Measurements from ENCODE around the gene PIM1. TPM values are rescaled to one million over a fixed set of nuclear protein-coding genes. Genes with fewer than 3 reads are reported as not detected.

Gene PIM1
- total and polyA plus RNA-seq, 9 of the 15 experiments (the other 6 are each of a cell fraction or from before 2014, with no cell fraction given), result 19.0 to 789 (median 212) TPM

DNA sequence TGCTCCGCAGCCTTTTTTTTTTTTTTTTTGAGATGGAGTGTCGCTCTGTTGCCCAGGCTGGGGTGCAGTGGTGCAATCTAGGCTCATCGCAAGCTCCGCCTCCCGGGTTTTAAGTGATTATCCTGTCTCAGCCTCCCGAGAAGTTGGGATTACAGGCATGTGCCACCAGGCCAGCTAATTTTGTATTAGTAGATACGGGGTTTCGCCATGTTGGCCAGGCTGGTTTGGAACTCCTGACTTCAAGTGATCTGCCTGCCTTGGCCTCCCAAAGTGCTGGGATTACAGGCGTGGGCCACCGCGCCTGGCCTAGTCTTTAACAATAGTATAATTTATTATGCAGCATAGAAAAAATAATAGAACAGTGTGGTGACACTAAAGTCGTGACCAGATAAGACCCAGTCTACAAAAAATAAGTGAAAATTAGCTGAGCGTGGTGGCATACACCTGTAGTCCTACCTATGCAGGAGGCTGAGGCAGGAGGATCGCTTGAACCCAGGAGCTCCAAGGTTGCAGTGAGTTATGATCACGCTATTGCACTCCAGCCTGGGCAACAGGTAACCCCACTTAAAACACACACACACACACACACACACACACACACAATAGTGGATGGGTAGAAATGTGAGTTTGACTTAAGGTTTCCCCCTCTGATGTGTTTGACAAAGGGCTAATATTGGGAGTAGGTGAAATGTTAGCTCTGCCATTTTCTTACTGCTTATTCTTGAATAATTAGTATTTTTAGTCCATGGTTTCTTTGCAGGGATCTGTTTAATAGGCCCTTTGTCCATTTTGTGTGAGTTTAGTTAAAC is 6.5 kb downstream of the PIM1 start (continued):
- TF ChIP-seq POU5F1 (IDR thresholded peaks at IDR 0.05; ENCODE audit: borderline replicate concordance, low read depth, low read length, partially characterized antibody) (no peak), ZNF444 (CRISPR knock-in tag; IDR thresholded peaks at IDR 0.05) (no peak), NCOA4 (IDR thresholded peaks at IDR 0.05; ENCODE audit: partially characterized antibody) (no peak), SMARCA5 (IDR thresholded peaks at IDR 0.05) (no peak), ZNF212 (CRISPR knock-in tag; IDR thresholded peaks at IDR 0.05) (peak; percentile 83; the same call in 1 of the 2 replicates), EP400 (IDR thresholded peaks at IDR 0.05) (no peak), ZNF253 (CRISPR knock-in tag; conservative IDR thresholded peaks at IDR 0.05) (no peak; the same call in 1 of the 2 replicates), ETV6 (IDR thresholded peaks at IDR 0.05; ENCODE audit: borderline replicate concordance in 1 of 2, low read depth in 2 of 2, low read length in 1 of 2) (peak in 1 of 2 experiments; percentile 26; a peak in 1 of 4 replicates), ETV6 (CRISPR knock-in tag; IDR thresholded peaks at IDR 0.05; ENCODE audit: borderline replicate concordance) (no peak), SP1 (CRISPR knock-in tag; IDR thresholded peaks at IDR 0.05) (no peak), RFX5 (IDR thresholded peaks at IDR 0.05; ENCODE audit: low read depth, low read length) (no peak), NR1H2 (CRISPR knock-in tag; IDR thresholded peaks at IDR 0.05) (no peak), JUND (IDR thresholded peaks at IDR 0.05; ENCODE audit: borderline replicate concordance, low read depth, low read length) (no peak; the same call in 1 of the 2 replicates), JUND (tag; IDR thresholded peaks at IDR 0.05; ENCODE audit: borderline replicate concordance, low read depth, low read length) (peak; percentile 62; the same call in 2 of the 3 replicates), MTA1 (IDR thresholded peaks at IDR 0.05; ENCODE audit: borderline replicate concordance) (0 out of 2 replicates have a peak, but pooled peaks have one; percentile 8), OTX1 (CRISPR knock-in tag; IDR thresholded peaks at IDR 0.05) (peak; percentile 85; the same call in 1 of the 2 replicates), CBX2 (IDR thresholded peaks at IDR 0.05; ENCODE audit: insufficient read depth, low read length, poor library complexity, severe bottlenecking) (no peak), ZFPM2 (CRISPR knock-in tag; IDR thresholded peaks at IDR 0.05) (peak; percentile 66; the same call in 1 of the 2 replicates), ESRRB (CRISPR knock-in tag; IDR thresholded peaks at IDR 0.05; ENCODE audit: borderline replicate concordance) (peak; percentile 74; the same call in 1 of the 2 replicates), FUS (optimal IDR thresholded peaks at IDR 0.05; ENCODE audit: low read depth, low read length) (peak; percentile 87)
- TF ChIP-seq, protein P1, sequence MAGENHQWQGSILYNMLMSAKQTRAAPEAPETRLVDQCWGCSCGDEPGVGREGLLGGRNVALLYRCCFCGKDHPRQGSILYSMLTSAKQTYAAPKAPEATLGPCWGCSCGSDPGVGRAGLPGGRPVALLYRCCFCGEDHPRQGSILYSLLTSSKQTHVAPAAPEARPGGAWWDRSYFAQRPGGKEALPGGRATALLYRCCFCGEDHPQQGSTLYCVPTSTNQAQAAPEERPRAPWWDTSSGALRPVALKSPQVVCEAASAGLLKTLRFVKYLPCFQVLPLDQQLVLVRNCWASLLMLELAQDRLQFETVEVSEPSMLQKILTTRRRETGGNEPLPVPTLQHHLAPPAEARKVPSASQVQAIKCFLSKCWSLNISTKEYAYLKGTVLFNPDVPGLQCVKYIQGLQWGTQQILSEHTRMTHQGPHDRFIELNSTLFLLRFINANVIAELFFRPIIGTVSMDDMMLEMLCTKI (IDR thresholded peaks at IDR 0.05; ENCODE audit: partially characterized antibody), result no peak
- TF ChIP-seq, protein P2, sequence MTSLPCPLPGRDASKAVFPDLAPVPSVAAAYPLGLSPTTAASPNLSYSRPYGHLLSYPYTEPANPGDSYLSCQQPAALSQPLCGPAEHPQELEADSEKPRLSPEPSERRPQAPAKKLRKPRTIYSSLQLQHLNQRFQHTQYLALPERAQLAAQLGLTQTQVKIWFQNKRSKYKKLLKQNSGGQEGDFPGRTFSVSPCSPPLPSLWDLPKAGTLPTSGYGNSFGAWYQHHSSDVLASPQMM (CRISPR knock-in tag; IDR thresholded peaks at IDR 0.05), result peak; percentile 65
- TF ChIP-seq, protein P3, sequence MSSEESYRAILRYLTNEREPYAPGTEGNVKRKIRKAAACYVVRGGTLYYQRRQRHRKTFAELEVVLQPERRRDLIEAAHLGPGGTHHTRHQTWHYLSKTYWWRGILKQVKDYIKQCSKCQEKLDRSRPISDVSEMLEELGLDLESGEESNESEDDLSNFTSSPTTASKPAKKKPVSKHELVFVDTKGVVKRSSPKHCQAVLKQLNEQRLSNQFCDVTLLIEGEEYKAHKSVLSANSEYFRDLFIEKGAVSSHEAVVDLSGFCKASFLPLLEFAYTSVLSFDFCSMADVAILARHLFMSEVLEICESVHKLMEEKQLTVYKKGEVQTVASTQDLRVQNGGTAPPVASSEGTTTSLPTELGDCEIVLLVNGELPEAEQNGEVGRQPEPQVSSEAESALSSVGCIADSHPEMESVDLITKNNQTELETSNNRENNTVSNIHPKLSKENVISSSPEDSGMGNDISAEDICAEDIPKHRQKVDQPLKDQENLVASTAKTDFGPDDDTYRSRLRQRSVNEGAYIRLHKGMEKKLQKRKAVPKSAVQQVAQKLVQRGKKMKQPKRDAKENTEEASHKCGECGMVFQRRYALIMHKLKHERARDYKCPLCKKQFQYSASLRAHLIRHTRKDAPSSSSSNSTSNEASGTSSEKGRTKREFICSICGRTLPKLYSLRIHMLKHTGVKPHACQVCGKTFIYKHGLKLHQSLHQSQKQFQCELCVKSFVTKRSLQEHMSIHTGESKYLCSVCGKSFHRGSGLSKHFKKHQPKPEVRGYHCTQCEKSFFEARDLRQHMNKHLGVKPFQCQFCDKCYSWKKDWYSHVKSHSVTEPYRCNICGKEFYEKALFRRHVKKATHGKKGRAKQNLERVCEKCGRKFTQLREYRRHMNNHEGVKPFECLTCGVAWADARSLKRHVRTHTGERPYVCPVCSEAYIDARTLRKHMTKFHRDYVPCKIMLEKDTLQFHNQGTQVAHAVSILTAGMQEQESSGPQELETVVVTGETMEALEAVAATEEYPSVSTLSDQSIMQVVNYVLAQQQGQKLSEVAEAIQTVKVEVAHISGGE (CRISPR knock-in tag; IDR thresholded peaks at IDR 0.05), result peak in 1 of 3 experiments; percentile 65; a peak in 1 of 6 replicates
